Hepatic stellate cell (primary cell): Measurements from ENCODE around the gene TBC1D8.

Experiments used
- DNase-seq: peaks from one replicate; pipeline ENCODE4 v3.0.0; 2011; ENCODE audit warnings: low spot score

The TBC1D8 gene

DNA sequence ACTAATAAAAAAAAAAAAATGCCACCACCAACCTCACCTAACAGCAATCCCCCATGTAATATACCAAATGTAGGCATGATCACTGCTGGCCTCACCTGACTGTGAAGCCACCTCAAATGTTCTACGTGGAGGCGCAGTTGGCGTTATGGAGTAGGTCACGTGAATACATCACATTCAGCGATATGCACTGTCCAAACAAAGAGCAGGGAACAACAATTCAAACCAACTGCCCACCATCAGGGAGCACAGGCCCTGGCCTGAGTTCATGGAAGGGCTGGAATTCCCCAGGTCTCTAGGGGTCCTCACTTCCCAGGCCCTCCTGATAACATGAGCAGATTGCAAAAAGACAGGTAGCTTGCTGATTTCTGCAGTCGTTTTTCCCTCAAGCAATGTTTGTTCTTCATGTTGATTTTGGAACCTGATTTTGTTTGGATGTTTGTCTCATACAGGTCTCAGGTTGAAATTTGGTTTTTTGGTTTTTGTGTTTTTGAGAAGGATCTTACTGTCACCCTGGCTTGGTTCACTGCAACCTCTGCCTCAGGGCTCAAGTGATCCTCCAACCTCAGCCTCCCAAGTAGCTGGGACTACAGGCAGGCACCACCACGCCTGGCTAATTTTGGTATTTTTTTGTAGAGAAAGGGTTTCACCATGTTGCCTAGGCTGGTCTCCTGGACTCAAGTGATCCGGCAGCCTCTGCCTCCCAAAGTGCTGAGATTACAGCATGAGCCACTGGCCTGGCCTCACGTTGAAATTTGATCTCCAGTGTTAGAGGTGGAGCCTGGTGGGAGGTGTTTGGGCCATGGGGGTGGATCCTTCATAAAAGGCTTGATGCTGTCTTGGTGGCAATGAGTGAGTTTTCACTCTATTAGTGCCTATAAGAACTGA is 15.5 kb downstream of the TBC1D8 start:
- no peak for DNase-seq

DNA sequence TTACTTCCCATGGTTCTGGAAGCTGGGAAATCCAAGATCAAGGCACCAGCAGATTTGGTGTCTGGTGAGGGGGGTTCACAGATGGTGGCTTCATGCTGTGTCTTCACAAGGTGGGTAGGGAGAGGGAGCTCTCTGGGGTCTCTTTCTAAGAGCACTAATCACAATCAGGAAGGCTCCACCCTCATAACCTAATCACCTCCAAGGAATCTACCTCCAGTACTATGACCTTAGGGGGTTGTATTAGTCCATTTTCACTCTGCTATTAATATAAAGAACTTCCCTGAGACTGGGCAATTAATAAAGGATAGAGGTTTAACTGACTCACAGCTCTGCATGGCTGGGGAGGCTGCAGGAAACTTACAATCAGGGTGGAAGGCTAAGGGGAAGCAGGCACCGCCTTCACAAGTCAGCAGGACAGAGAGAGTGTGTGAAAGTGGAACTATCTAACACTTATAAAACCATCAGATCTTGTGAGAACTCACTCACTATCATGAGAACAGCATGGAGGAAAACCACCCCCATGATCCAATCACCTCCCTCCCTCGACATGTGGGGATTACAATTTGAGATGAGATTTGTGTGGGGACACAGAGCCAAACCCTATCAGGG is 17.6 kb downstream of the TBC1D8 start:
- no peak for DNase-seq

DNA sequence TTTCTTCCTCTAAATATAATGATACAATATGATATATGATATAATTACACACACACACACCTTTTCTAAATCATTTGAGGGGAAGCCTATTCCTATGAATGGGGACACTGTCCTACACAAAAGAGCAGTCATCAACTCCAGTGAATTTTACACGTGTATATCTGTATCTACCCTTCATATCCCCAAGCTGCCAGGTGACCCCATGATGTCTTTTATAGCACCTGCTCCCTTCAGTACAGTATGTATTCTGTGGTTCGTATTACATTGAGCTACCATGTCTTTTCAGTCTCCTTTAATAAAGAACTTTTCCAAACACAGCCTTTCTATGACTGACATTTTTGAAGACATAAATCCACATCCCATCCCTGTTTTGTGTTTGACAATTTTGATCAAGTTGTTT is 19.0 kb downstream of the TBC1D8 start:
- no peak for DNase-seq

DNA sequence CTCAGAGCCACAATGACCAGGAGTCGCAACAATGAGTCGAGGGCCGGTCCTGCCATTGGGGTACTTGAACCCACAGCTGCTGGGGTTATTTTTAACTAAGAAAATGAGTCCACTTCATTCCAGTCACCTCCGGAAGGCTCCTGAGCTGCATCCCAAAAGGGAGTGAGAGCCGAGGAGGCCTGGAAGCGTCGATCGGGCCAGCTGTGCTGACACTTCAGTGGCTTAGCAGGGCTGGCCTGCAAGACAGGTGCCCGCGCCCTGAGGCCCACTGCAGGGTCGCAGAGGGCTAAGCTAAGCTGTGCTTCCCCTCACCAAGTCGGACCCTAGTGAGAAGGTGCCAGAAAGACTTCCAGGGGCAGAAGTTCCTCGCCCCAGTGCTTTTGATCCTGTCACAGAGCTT is 21.1 kb downstream of the TBC1D8 start:
- no peak for DNase-seq

DNA sequence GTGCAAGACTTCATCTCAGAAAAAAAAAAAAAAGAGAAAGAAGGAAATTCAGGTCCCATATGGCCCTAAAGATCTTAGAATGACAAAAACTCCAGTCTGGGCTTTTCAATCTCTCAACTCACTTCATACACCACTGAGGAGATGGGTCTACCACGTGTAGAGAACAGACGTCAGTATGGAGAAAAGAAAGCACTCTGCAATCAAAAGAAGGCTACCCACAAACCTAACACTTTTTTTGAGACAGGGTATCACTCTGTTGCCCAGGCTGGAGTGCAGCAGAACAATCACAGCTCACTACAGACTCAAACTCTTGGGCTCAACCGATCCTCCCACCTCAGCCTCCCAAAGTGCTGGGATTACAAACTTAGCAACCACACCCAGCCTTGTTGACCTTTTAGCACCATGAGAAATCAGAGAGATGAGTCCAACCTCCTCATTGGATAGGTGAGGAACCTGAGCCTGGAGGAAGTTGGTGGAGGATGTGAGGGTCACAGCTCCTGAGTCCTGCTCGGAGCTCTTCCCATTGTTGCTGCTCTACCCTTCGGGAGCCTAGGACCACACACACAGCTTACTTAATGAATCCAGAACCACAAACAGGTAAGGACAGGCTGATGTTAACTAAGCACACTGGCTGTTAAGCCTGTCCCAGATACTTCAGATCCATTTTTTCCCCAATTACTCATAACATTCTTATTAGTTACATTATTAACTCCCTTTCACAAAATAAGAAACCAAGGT is 23.7 kb downstream of the TBC1D8 start:
- no peak for DNase-seq

DNA sequence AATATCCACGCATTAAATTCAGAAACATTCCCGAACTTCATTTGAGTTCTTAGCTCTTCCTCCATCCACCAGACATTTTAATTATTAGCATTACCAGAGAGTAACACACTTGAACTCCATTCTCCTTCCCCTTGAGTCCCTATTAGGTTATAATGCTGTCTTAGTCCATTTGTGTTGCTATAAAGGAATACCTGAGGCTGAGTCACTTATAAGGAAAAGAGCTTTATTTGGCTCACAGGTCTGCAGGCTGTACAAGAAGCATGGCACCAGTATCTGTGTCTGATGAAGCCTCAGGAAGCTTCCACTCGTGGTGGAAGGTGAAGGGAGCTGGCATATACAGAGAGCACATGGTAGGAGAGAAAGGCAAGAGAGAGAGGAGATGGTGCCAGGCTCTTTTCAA is 25.4 kb downstream of the TBC1D8 start:
- DNase-seq = no peak

DNA sequence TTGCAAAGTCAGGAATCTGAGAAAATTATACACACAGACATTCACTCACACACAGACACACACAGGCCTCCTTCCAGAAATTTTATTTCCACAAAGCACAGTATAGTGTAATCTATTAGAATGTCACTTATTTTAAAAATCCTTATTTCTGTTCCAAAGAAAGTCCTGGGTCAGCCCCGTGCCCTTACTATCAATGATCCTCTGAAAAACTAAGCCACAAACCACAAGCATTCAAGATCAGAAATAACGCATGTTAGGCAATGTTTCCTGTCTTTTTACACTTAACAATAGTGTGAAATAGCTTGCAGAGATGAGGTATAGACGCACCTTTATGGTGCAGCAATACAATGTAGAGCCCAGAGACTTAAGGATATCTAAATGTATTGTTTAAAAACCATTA is 25.8 kb downstream of the TBC1D8 start:
- DNase-seq = no peak

DNA sequence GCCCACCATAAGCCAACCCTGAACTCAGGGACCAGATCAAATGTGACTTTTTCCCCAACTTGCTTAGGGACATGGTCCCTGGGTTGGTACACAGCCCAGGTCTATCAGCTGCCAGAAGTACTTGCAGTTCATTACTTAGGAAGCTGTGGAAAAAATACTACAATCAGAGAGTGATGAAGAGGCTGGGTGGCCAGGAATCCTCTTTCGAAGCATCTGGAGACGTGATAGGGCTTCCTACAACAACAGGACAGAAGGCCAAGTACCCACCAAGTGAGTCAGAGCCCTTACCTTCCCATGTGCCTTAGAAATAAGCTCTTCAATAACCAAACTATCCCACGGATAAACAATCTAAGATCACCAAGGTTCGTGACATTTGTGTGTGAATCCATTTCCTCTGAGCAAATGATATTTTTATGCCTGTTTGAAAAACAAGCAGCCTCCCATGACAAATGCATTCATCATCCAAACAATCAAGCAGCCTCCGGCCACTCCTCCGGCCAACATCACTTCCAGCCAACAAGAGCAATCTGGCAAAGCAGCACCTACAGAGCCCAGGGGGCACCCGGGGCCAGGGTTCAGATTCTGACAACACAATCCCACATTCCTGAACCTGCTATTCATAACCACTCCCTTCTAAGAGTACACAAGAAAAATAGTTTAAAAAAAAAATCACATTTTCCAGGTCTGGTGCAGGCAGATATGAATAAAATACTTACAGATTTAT is 26.4 kb downstream of the TBC1D8 start:
- DNase-seq = peak; percentile 82

DNA sequence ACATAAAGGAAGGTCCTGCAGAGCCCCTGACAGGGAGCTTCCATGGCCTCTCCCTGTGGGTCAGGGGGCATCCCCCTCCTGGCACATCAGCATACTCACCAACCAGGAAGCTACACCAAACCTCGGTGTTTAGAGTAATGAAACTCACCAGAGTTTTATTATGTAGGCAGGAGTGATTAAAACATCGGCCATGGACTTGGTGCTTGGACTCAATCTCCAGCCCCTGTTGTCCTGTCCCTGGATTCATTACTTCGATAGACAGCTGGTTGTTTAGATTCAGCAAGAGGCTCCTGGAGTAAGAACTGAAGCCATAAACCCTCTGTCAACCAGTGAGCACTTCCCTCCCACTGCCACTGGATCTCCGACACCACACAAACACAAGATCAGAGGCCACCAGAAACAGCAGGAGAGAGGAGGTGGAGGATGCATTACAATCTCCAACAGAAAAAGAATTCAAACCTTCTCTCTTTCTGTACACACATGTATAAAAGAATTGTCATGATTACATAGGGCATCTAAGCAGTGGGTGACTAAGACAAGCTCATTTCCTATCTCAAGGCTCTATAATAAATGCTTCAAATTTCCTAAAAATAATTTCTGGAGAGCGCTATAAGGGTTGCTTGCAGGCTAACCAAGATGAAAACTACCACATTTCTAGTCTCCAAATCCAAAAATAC is 27.2 kb downstream of the TBC1D8 start:
- DNase-seq = no peak

DNA sequence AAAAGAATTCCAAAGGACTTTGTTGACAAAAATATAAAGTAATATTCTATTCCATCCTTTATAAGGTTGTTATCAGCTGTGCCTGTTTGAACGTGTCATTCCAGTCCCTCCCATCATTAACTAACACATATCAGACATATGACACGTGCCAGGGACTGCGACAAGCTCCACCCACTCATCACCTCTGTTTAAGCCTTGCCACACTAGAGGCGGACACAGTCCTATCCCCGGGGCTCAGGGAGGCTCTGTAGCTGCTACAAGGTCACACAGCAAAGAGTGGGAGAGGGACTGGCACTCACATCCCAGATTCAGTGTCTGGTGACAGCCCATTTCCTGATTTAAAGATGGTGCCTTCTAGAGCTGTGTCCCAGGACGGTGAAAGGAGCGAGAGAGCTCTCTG is 30.0 kb downstream of the TBC1D8 start:
- no peak for DNase-seq

DNA sequence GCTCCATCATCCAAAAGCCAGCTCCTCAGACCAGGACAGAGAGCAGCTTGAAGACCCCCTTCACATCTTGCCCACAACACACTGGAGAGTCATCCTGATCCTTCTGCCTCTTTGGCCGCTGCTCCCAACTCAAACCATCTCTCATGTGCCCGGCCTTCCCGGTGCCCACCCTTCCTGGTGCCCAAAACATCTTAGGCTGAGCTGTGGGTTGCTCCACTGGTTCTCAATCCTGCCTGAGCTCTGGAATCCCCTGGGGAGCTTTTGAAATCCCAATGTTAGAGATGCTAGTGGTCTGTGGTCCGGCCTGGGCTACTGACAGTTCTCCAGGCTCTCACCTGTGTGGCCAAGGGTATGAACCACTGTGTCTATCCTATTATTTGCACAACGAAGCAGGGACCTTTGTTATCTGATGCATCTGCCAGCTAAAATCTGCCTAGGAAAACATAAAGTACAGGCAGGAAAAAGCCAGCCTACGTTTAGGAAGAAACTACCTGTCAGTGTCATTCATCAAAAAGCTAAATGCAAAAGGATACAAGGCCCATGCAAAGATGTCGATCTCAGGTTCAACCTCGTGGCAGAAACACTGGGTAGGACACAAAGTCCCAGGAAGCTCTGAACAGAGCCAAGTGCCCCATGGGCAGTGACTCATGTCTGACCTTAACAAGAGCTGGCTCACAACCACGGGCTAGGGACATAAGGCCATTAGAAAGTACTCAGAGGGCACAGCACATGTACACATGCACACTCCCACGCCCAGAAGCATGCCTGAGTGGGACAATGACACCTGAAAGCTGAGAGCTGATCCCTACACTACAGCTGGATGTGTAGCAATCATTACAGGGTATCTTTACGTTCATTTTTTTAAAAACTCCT is 30.8 kb downstream of the TBC1D8 start:
- DNase-seq = no peak

DNA sequence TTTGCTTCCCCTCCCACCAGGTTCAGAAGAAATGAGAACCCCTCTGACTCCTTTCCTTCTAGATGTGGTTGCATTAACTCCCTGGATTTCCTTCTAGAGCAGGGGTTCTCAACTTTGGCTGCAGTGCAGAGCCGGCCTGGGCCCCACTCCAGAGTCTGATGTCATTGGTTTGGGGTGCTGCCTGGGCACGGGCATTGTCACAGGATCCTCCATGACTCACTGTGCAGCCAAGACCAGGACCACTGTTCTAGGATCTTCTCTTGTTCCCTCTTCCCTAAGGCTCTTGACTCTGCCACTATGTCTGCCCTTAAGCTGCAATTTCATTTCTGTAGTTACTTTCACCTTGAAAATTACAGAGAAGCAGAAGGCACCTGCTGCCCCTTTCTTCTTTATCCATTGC is 31.8 kb downstream of the TBC1D8 start:
- DNase-seq = no peak

DNA sequence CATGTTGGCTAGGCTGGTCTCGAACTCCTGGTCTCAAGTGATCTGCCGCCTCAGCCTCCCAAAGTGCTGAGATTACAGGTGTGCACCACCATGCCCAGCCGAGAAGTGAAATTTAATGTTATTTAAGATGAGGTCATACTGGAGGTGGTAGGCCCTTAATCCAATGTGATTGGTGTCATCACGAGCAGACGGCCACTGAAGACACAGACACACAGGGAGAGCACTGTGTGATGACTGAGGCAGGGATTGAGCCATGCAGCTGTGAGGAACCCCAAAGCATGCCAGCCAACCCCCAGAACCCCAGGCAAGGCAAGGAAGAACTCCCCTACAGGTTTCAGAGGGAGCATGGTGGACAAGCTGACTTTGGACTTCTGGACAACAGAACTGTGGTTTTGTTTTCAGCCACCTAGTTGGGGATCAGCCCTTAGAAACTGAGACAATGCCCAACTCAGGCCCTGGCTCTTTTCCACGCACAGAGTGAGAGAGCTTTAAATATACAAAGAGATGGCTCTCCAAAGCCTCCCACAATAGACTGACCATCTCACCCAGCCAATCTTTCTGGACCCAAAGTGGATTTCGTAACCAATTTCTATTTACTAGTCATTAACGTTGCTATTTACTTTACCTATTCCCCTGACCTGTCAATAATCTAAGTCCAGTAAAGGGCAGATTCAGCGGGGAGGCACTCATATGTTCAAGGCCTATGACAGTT is 34.2 kb downstream of the TBC1D8 start:
- DNase-seq = no peak

DNA sequence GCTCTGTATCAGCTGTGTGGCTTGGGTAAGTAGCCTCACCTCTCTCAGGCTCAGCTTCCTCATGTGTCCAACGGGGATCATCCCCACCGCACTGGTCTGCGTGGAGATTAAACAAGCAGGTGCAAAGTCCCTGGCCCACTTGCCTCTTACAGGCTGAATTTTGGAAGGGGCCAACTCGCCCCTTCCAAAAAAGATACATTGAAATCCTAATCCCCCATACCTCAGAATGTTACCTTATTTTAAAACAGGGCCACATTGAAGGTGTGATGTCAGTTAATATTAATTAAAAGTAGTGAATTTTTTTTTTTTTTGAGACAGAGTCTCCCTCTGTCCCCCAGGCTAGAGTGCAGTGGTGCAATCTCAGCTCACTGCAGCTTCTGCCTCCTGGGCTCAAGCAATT is 34.8 kb downstream of the TBC1D8 start:
- DNase-seq = no peak

DNA sequence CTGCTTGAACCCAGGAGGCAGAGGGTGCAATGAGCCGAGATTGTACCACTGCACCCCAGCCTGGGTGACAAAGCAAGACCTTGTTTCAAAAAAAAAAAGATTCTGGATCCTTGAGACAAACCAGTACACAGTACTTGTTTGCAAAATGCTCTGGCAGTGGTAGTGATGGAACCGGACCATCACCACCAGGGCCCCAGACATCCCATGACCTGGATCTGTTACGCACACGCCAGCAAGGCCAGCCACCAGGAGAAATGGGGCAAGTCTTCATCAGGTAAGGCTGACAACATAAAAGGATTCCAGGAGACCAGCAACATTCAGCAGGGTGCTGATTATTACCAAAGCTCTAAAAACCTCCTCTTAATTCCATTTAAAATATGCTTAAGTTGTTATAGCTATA is 35.5 kb downstream of the TBC1D8 start:
- DNase-seq = no peak

DNA sequence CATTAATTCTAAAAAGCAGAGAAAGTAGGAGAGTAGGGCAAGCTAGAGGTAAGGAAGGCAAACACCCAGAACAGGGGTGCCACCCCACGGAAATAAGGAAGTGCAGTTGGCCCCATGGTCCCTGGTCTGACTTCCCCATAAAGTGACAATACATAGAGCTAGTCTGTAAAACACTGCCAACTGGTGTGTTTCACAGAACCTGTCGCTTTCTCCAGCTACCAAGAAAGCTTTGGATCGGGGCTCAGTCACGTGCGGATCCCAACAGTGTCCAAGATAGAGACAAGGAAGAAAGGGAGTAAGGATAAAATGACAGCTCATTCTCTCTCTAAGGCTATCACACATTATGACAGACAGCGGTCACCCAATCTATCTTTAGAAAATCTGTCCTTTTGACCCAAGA is 36.4 kb downstream of the TBC1D8 start:
- DNase-seq = no peak

DNA sequence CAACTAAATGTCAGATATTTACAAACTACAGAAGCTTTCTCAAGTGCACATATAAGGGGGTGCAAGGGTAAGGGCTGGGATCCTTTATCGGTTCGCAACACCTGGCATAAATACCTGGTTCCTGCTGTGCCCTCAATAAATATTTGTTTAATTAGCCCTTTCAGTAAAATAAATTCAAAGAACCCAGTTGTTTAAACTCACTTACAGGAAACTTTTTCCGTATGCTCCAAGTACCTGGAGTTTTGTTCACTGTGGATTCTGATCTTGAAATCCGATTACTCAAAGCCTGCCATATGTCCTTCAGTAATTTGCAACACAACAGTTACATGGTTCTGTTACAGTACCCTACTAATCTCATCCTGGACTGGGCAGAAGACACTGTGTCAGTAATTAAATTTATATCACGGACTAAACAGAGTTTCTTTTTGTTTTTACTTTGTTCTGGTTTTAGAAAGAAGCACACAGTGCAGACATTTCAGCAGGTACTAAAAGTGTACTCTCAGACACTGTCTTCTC is 36.9 kb downstream of the TBC1D8 start:
- no peak for DNase-seq

DNA sequence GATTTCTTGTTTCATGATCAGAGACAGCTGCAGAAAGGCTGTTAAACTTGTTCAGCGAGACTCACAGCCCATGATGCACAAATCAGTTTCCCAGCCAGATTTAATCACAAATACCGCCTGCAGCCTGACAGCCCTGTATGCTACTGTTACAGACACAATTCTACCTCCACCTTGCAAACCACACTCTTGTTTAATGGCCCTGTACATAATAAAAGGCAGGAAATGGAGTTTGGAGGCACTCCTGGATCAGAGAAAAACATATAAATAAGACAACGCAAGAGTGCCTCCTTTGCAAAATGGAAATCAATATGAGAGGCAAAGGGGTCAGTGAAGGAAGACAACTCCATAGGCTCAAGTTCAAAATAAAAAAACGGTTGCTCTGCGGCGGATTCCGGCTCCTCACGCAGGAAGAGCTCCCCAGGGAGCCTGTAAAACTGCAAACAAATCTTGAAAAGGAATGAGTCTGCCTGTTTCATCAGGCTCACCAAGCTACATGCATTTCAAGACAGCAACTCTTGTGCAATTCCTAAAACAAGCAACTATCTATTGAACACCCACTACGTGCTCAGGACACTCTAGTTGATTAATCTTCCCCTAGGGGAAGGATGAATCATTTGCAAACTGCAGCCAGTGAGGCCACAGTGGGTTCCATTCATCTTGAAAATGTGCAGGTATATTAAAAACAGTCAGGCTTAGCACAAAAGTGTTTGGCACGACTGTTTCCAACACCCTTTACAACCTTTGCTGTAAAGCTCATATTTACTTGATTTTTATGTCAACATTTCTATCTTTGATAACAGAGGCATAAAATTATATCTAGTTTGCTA is 37.5 kb downstream of the TBC1D8 start:
- DNase-seq = peak; percentile 75

DNA sequence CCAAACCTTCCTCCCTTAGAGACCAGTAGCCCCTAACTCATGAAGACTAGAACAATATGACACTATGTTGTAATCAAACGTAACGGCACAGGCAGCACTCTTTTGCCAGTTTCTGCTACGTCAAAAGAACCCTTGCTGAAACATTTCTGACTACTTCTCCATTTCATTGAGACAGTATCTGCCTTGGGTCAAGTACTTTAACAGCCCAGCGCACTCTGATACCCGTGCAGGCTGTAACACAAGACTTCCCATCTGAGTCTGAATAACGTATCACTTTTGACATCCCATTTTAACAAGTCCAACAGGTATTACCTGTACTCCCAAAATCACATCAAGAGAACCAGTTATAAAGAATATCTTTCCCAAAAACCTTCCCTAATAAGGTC is 38.4 kb downstream of the TBC1D8 start:
- DNase-seq = no peak
